PC-3 (cell line): ENCODE data around the gene MACIR.

Source experiments
- EZH2 ChIP-seq: fragments of 300-600 bp; sonication (generic); IDR thresholded peaks from one replicate; pipeline ENCODE4 v1.6.1; 2017; ENCODE audit warnings: antibody characterized with exemption, mild to moderate bottlenecking, low read length; ENCODE audit not compliant: unreplicated experiment
- EZH2phosphoT487 ChIP-seq: fragments of 300-600 bp; sonication (generic); IDR thresholded peaks from 2 replicates; pipeline ENCODE4 v1.6.1; 2018; ENCODE audit warnings: mild to moderate bottlenecking, antibody characterized with exemption, low read length, borderline replicate concordance
- TF ChIP-seq, protein P1 (sequence below): fragments of 300-600 bp; sonication (generic); conservative IDR thresholded peaks from 2 replicates; pipeline ENCODE4 v1.5.1; 2017; ENCODE audit warnings: antibody characterized with exemption, low read depth, mild to moderate bottlenecking, low read length

DNA sequence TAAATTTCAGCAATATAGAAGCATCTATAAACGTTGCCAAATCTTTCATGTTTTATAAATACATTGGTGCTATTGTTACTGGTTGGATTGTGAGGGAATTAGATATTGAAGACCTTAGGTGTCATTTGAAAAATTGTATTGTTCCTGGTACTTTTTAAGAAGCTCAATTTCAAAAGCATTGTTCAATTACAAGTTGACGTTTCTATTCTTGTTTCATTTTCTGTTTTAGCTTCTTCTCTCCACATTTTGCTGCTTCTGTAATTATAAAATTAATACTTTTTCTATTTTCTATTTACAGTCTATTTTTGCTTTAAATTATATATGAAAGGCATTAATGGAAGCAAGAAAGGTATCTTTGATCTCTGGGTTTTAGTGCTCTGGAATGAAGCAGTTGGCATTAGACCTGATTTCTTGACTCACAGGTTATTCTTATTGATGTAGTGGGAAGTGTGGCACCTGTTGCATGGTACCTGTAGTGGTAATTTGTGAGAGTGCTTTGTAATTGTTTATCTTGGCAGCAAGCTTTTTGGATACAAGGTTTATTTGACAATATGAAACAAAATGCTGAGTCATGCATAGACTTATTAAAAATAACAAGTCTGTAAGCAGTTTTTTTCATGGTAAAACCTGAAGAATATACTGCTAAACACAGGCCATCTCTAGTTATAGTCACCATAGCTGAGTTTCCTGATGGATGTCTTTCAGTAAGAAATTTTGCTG, 13.2 kb downstream of the MACIR start:
- TF ChIP-seq, protein P1, sequence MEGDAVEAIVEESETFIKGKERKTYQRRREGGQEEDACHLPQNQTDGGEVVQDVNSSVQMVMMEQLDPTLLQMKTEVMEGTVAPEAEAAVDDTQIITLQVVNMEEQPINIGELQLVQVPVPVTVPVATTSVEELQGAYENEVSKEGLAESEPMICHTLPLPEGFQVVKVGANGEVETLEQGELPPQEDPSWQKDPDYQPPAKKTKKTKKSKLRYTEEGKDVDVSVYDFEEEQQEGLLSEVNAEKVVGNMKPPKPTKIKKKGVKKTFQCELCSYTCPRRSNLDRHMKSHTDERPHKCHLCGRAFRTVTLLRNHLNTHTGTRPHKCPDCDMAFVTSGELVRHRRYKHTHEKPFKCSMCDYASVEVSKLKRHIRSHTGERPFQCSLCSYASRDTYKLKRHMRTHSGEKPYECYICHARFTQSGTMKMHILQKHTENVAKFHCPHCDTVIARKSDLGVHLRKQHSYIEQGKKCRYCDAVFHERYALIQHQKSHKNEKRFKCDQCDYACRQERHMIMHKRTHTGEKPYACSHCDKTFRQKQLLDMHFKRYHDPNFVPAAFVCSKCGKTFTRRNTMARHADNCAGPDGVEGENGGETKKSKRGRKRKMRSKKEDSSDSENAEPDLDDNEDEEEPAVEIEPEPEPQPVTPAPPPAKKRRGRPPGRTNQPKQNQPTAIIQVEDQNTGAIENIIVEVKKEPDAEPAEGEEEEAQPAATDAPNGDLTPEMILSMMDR, result no peak
- TF ChIP-seq EZH2 (no peak), EZH2phosphoT487 (no peak)
